OCI-LY3 (cell line): ENCODE results near the gene HAPSTR1.

Experiments
- CTCF ChIP-seq: fragments of 200-600, 300-600 bp; sonication (generic); IDR thresholded peaks from 2 replicates; pipeline ENCODE4 v1.5.1; 2014; ENCODE audit warnings: antibody characterized with exemption, low read length, low read depth
- EZH2phosphoT487 ChIP-seq: fragments of 200-600 bp; shearing (Covaris generic); IDR thresholded peaks from 2 replicates; pipeline ENCODE4 v1.6.1; 2018; ENCODE audit warnings: antibody characterized with exemption, mixed run types, low read depth

GRCh38 chr16:9055115-9055514 is 36.3 kb upstream of the HAPSTR1 start:
- TF ChIP-seq CTCF (no peak), EZH2phosphoT487 (no peak)
